Lower lobe of right lung (tissue), 2 donors: ENCODE measurements around the gene METTL24. TPM values are rescaled to one million over a fixed set of nuclear protein-coding genes. Genes with fewer than 3 reads are reported as not detected.
A peak's percentile ranks its signal among the peaks of the same experiment; 100 is the strongest.

Experiments
- ATAC-seq, 2 donors: fragments of 200-7000 bp; cut with Tn5 transposase; one replicate each; pipeline ENCODE4 v1.9.1; 2020 to 2022; ENCODE audit warnings: mild to moderate bottlenecking in 2 of 2, moderate library complexity in 2 of 2
- DNase-seq: peaks from one replicate; pipeline ENCODE4 v3.0.0-alpha.2; 2020
- H3K27ac ChIP-seq: fragments of 200-600 bp; one replicate; pipeline ENCODE4 v1.8.0; 2022
- H3K27me3 ChIP-seq: fragments of 200-600 bp; one replicate; pipeline ENCODE4 v1.8.0; 2022; ENCODE audit warnings: low read depth
- H3K36me3 ChIP-seq: fragments of 200-600 bp; one replicate; pipeline ENCODE4 v1.8.0; 2022; ENCODE audit warnings: mild to moderate bottlenecking
- H3K4me1 ChIP-seq: fragments of 200-600 bp; one replicate; pipeline ENCODE4 v1.8.0; 2022
- H3K4me3 ChIP-seq: fragments of 200-600 bp; one replicate; pipeline ENCODE4 v1.8.0; 2022; ENCODE audit warnings: mild to moderate bottlenecking
- H3K9me3 ChIP-seq: fragments of 200-600 bp; one replicate; pipeline ENCODE4 v1.8.0; 2022
- intact Hi-C: fragments of 100-400 bp; cut with DNase I; formaldehyde crosslinking; loops from one replicate; pipeline ENCODE4 v1.11.0; 2022
- total RNA-seq: library from RNA; stranded (reverse); fragmentation: NEBNext Ultra II Directional; extraction: Animal tissue kit (Norgen Biotek cat#: 25700); gene quantifications from one replicate; pipeline ENCODE4 v1.2.1, GENCODE V29; 2021
- TF ChIP-seq, protein P1 (sequence below): fragments of 200-600 bp; IDR thresholded peaks from one replicate; pipeline ENCODE4 v1.8.0; 2022; ENCODE audit warnings: antibody characterized with exemption, mild to moderate bottlenecking
- donor health status: DM: no; HTN: yes; CAD: no; lungs with severe emphysema.

Gene METTL24
- total RNA-seq, 1 donor from 2014 or later: 2.8 TPM

GRCh38 chr6:110356778-110357177 lies 1.4 kb downstream of the METTL24 start:
- ATAC-seq (no peak), DNase-seq (no peak)
- Histone ChIP-seq H3K36me3 (no peaks in the 10 kb centered on the region), H3K27me3 (peaks cover 26% of the 10 kb centered on the region), H3K27ac (no peak overlapping the region), H3K4me3 (peak overlapping the region; percentile 63), H3K4me1 (peaks cover 17% of the 10 kb centered on the region), H3K9me3 (no peaks in the 10 kb centered on the region)
- intact Hi-C loops: no loop called here
- TF ChIP-seq, protein P1, sequence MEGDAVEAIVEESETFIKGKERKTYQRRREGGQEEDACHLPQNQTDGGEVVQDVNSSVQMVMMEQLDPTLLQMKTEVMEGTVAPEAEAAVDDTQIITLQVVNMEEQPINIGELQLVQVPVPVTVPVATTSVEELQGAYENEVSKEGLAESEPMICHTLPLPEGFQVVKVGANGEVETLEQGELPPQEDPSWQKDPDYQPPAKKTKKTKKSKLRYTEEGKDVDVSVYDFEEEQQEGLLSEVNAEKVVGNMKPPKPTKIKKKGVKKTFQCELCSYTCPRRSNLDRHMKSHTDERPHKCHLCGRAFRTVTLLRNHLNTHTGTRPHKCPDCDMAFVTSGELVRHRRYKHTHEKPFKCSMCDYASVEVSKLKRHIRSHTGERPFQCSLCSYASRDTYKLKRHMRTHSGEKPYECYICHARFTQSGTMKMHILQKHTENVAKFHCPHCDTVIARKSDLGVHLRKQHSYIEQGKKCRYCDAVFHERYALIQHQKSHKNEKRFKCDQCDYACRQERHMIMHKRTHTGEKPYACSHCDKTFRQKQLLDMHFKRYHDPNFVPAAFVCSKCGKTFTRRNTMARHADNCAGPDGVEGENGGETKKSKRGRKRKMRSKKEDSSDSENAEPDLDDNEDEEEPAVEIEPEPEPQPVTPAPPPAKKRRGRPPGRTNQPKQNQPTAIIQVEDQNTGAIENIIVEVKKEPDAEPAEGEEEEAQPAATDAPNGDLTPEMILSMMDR: no peak

DNA sequence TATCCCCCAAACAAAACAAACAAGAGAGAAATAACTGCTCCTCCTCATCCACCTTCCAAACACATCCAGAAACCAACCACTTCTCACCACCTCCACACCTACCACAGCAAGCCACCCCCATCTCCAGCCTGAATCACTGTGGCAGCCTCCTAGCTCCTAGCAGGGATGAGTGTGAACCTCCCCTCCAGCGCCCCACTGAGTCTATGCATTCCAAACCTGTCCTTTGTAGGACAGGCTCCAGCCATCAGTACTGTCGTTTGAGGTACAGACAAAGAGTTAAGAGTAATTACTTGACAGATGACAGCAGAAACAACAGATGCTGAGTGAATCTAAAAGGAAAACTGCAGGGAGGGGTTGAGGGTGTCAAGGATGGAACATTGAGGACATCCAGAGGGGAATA lies 2.4 kb downstream of the METTL24 start:
- Histone ChIP-seq H3K9me3 (no peaks in the 10 kb centered on the region), H3K27ac (no peak overlapping the region), H3K4me1 (peaks cover 17% of the 10 kb centered on the region), H3K27me3 (peaks cover 26% of the 10 kb centered on the region), H3K36me3 (no peaks in the 10 kb centered on the region), H3K4me3 (no peak overlapping the region)
- intact Hi-C loops: no loop called here
- TF ChIP-seq, protein P1: no peak
- DNase-seq (no peak), ATAC-seq (no peak)

GRCh38 chr6:110355022-110355421 lies 3.1 kb downstream of the METTL24 start:
- peaks cover 17% of the 10 kb centered on the region for H3K4me1 ChIP-seq
- TF ChIP-seq, protein P1: no peak
- H3K36me3 ChIP-seq: no peaks in the 10 kb centered on the region
- no peak overlapping the region for H3K4me3 ChIP-seq
- H3K27ac ChIP-seq: no peak overlapping the region
- no peak for ATAC-seq
- no peak for DNase-seq
- intact Hi-C loops: no loop called here
- peaks cover 26% of the 10 kb centered on the region for H3K27me3 ChIP-seq
- H3K9me3 ChIP-seq: no peaks in the 10 kb centered on the region

DNA sequence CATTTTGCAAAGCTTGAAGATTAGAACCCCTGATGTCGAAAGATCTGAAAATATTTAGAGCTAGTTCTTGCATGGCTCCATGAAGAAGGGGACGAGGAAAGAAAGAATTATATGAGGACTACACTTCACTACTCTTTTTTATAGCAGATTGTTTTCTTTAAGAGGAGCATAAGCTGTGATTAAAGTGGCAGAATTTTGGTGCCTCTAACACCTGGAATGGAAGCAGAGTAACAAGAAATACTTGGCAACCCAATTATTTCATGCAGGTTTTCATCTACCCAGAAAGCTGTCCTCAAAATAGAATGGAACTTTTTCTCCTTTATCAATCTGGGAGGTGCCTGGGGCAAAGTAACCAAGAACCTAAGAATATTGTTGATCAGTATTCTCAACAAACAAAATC lies 4.0 kb downstream of the METTL24 start:
- no peaks in the 10 kb centered on the region for H3K9me3 ChIP-seq
- H3K4me1 ChIP-seq: peaks cover 17% of the 10 kb centered on the region
- no peak overlapping the region for H3K27ac ChIP-seq
- no peak overlapping the region for H3K4me3 ChIP-seq
- TF ChIP-seq, protein P1: no peak
- intact Hi-C loops: no loop called here
- peaks cover 24% of the 10 kb centered on the region for H3K27me3 ChIP-seq
- H3K36me3 ChIP-seq: no peaks in the 10 kb centered on the region
- ATAC-seq (no peak), DNase-seq (no peak)

GRCh38 chr6:110353457-110354001 lies 4.6 kb downstream of the METTL24 start:
- Histone ChIP-seq H3K4me3 (no peak overlapping the region), H3K9me3 (no peaks in the 10 kb centered on the region), H3K27ac (peak overlapping the region; percentile 53), H3K36me3 (no peaks in the 10 kb centered on the region), H3K4me1 (peaks cover 16% of the 10 kb centered on the region), H3K27me3 (peaks cover 17% of the 10 kb centered on the region)
- TF ChIP-seq, protein P1: no peak
- DNase-seq (no peak), ATAC-seq (no peak)
- intact Hi-C loops: no loop called here
